Stomach (tissue), 19 donors: ENCODE data around the gene BOD1L1. TPM values are rescaled to one million over a fixed set of nuclear protein-coding genes. Genes with fewer than 3 reads are reported as not detected.

ENCODE experiments used
- DNase-seq, 2 donors: peaks; one replicate each; pipeline versions ENCODE4 v3.0.0 to v3.0.0-alpha.2; 2013 to 2019
- H3K27ac ChIP-seq, 5 donors: fragments of 200-600 bp in 4 of 5; sonication (generic) in 4 of 5; one replicate each; pipeline ENCODE4 v1.5.1; 2013 to 2019; ENCODE audit warnings: mild to moderate bottlenecking in 1 of 5, moderate library complexity in 1 of 5
- H3K27me3 ChIP-seq, 3 donors: fragments of 200-600 bp; sonication (generic); one replicate each; pipeline ENCODE4 v1.5.1; 2017 to 2019; ENCODE audit warnings: mixed run types in 1 of 3
- H3K36me3 ChIP-seq, 4 donors: fragments of 200-600 bp; sonication (generic); 1 replicate in 3 of 4; 2 replicates in 1 of 4; pipeline ENCODE4 v1.5.1; 2016 to 2019
- H3K4me1 ChIP-seq, 4 donors: fragments of 200-600 bp; sonication (generic); one replicate each; pipeline ENCODE4 v1.5.1; 2016 to 2019
- H3K4me3 ChIP-seq, 4 donors: fragments of 200-600 bp; sonication (generic) in 3 of 4; one replicate each; pipeline ENCODE4 v1.5.1; 2016 to 2019; ENCODE audit warnings: mild to moderate bottlenecking in 1 of 4
- H3K9me3 ChIP-seq, 4 donors: fragments of 200-600 bp; sonication (generic); one replicate each; pipeline ENCODE4 v1.5.1; 2016 to 2019
- EP300 ChIP-seq: sonication (generic); formaldehyde crosslinking; IDR thresholded peaks from one replicate; pipeline ENCODE4 v1.6.1; 2017; ENCODE audit warnings: antibody characterized with exemption
- POLR2A ChIP-seq, 4 donors: fragments of 450-650 bp; IDR thresholded peaks; one replicate each; pipeline ENCODE4 v1.6.1; 2016; ENCODE audit warnings: antibody characterized with exemption in 4 of 4, control low read depth in 2 of 4, mild to moderate bottlenecking in 1 of 4, moderate library complexity in 1 of 4
- POLR2AphosphoS5 ChIP-seq, 3 donors: sonication (generic); formaldehyde crosslinking; IDR thresholded peaks; one replicate each; pipeline ENCODE4 v1.6.1; 2016; ENCODE audit warnings: antibody characterized with exemption in 3 of 3
- WGBS, 5 donors: extraction: QIAGEN DNeasy Blood & Tissue Kit in 3 of 5; methylation state at CpG; one replicate each; pipeline versions ENCODE4 v1.1.5 to v1.1.7; 2013 to 2018; 5-methylcytosine and 5-hydroxymethylcytosine counted together
- intact Hi-C: fragments of 100-400 bp; cut with DNase I; formaldehyde crosslinking; loops from one replicate; pipeline ENCODE4 v1.15.1; 2023; ENCODE audit warnings: low total_unique reads
- long read RNA-seq, 10 donors: transcript quantifications; one replicate each; lab custom pipeline, GENCODE V29; 2026
- polyA plus RNA-seq, 3 donors: library from polyadenylated mRNA; stranded (reverse); fragments of 200-250 nt; gene quantifications; one replicate each; pipeline ENCODE4 v1.2.3, GENCODE V29; 2013
- total RNA-seq, 5 donors: library from RNA; depleted of rRNA; stranded (reverse); fragments of >200 nt; gene quantifications; one replicate each; pipeline versions ENCODE4 v1.1.0 to v1.2.3, GENCODE V29; 2014 to 2016
- TF ChIP-seq, protein P1 (sequence below), 7 experiments: fragments of 450-650 bp in 4 of 7; fragments of 200-600 bp in 3 of 7; sonication (generic) in 3 of 7; IDR thresholded peaks; one replicate each; pipeline ENCODE4 v1.5.1; 2016 to 2019; ENCODE audit warnings: antibody characterized with exemption in 7 of 7, control low read depth in 2 of 7, mild to moderate bottlenecking in 1 of 7
- donor health status: healthy with polysubstance abuse.
- donor health status: Bipolar disorder and iron deficiency.
- donor health status: healthy.

BOD1L1 gene
- total RNA-seq (10 to 100 TPM; 28.4 to 61.7 (median 46.9) TPM), polyA plus RNA-seq (10 to 100 TPM in 1 of 3 donors, 1 to 10 TPM in 2; 8.2 to 11.8 (median 8.4) TPM)
- long read RNA-seq, donor 1 = 0 reads
- long read RNA-seq, donor 2 = 0 reads
- long read RNA-seq, donor 3 = 0 reads
- long read RNA-seq, donor 4 = 0 reads
- long read RNA-seq, donor 5 = 0 reads
- long read RNA-seq, donor 6 = 0 reads
- long read RNA-seq, donor 7, partial matches to known transcripts = 7 of 7 reads
- long read RNA-seq, donor 7, other reads (novel, unspliced or antisense) = 0 of 7 reads
- long read RNA-seq, donor 8 = 0 reads
- long read RNA-seq, donor 9 = 0 reads
- long read RNA-seq, donor 10 = 0 reads

DNA sequence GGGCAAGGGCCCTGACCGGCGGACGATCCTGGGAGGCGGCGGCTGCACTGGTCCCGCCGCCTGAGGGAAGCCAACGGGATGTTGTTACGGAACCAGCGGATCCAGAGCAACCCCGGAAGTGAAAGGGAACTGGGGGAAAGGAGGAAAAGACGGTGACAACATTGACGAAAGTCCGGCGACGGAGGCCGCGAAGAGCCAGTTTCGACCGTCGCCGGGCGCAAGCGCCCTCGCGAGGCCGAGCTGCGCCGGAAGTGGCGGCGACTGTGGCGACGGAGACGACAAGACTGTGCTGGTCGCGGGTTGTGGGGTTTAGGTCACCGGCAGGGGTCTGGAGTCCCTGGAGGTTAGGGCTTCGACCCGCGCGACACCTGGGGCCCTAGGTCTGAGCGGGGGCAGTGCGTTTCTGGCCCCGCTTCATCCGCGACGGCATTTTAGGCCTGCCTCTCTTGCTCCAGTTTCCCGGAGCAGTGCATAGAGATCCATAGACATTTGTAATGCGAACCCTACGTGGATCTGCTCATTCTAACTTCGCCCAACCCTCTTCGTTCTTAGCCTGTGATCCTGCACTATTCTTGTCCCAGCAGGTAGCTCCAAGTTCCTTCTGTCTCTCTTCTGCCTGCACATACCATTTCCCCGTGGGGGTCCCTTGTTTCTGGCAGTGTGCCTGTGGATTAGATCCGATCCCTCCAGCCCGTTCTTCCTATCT is at the start of gene BOD1L1:
Gene BOD1L1, minus strand, starts transcription at position 120 of the 706 bp plus-strand sequence. CDS start 138 bp downstream, outside the sequence.
- no peak for TF ChIP-seq EP300
- peak; percentile 95 to 98 (median 96) for TF ChIP-seq POLR2AphosphoS5 (IDR thresholded peaks at IDR 0.05)
- TF ChIP-seq, protein P1, sequence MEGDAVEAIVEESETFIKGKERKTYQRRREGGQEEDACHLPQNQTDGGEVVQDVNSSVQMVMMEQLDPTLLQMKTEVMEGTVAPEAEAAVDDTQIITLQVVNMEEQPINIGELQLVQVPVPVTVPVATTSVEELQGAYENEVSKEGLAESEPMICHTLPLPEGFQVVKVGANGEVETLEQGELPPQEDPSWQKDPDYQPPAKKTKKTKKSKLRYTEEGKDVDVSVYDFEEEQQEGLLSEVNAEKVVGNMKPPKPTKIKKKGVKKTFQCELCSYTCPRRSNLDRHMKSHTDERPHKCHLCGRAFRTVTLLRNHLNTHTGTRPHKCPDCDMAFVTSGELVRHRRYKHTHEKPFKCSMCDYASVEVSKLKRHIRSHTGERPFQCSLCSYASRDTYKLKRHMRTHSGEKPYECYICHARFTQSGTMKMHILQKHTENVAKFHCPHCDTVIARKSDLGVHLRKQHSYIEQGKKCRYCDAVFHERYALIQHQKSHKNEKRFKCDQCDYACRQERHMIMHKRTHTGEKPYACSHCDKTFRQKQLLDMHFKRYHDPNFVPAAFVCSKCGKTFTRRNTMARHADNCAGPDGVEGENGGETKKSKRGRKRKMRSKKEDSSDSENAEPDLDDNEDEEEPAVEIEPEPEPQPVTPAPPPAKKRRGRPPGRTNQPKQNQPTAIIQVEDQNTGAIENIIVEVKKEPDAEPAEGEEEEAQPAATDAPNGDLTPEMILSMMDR (IDR thresholded peaks at IDR 0.05) = peak in 3 of 7 experiments; percentile 28 to 46 (median 33)
- TF ChIP-seq POLR2A (IDR thresholded peaks at IDR 0.05) = peak in 2 of 4 donors; percentile 10 to 62
- 0% methylated on average over 26 to 55 of the region's 55 CpGs for WGBS, 5 donors
- Histone ChIP-seq H3K27me3 (no peaks in the 10 kb centered on the region), H3K36me3 (peaks cover 0 to 5% (median 0%) of the 10 kb centered on the region in 4 donors), H3K9me3 (no peaks in the 10 kb centered on the region), H3K27ac (peak within 1 kb of the TSS; percentile 87 to 97 (median 96)), H3K4me1 (peaks cover 13 to 43% (median 33%) of the 10 kb centered on the region in 4 donors), H3K4me3 (peak within 1 kb of the TSS; percentile 64 to 97 (median 86))
- intact Hi-C loops = no loop called here
- peak; percentile 91 to 97 for DNase-seq

DNA sequence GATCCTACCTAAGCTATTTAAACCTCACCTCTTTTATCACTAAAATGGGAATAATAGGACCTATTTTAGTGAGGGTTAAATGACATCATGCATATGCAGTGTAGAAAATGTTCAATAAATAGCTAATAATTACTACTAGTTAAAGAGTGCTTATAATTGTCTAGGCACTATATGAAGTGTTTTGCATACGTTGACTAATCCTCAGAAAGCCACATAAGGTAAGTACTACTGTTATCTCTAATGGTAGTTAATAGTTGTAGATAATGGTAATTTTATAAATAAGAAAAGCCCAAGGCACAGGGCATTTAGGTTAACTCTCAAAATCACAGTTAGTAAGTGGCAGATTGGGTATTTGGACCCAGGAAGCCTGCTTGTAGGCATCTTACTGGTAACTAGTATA is 47.4 kb upstream of the BOD1L1 start:
- no peak for TF ChIP-seq POLR2A (IDR thresholded peaks at IDR 0.05)
- TF ChIP-seq, protein P1 (IDR thresholded peaks at IDR 0.05) = no peak
- no peak for TF ChIP-seq EP300
- TF ChIP-seq POLR2AphosphoS5 (IDR thresholded peaks at IDR 0.05) = no peak
- no peak overlapping the region for H3K4me3 ChIP-seq
- peaks cover 4 to 14% (median 13%) of the 10 kb centered on the region in 4 donors for H3K9me3 ChIP-seq
- H3K27ac ChIP-seq = no peak overlapping the region
- WGBS, 5 donors = 60 to 80% (median 61%) methylated on average over 1 of the region's 1 CpG
- no peaks in the 10 kb centered on the region for H3K27me3 ChIP-seq
- no peaks in the 10 kb centered on the region for H3K36me3 ChIP-seq
- H3K4me1 ChIP-seq = no peaks in the 10 kb centered on the region
- no peak for DNase-seq
- intact Hi-C loops = no loop called here

DNA sequence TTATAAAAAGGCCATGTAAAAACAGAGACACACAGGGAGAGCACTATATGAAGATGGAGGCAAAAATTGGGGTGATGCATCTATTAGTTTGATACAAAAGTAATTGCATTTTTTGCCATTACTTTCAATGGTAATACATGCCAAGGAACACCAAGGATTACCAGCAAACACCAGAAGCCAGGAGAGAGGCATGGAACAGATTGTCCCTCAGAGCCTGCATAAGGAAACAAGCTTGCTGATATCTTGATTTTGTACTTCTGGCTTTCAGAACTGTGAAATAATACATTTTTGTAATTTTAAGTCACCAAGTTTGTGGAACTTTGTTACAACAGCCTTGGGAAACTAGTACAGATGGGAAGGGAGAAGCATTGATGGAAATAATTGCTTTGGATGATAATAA is 45.6 kb upstream of the BOD1L1 start:
- Histone ChIP-seq H3K27ac (no peak overlapping the region), H3K4me1 (no peaks in the 10 kb centered on the region), H3K4me3 (no peak overlapping the region), H3K36me3 (no peaks in the 10 kb centered on the region), H3K9me3 (peaks cover 4 to 13% (median 9%) of the 10 kb centered on the region in 4 donors), H3K27me3 (no peaks in the 10 kb centered on the region)
- TF ChIP-seq POLR2A (IDR thresholded peaks at IDR 0.05) (no peak), EP300 (no peak), POLR2AphosphoS5 (IDR thresholded peaks at IDR 0.05) (no peak)
- TF ChIP-seq, protein P1 (IDR thresholded peaks at IDR 0.05) = no peak
- intact Hi-C loops = no loop called here
- no peak for DNase-seq

DNA sequence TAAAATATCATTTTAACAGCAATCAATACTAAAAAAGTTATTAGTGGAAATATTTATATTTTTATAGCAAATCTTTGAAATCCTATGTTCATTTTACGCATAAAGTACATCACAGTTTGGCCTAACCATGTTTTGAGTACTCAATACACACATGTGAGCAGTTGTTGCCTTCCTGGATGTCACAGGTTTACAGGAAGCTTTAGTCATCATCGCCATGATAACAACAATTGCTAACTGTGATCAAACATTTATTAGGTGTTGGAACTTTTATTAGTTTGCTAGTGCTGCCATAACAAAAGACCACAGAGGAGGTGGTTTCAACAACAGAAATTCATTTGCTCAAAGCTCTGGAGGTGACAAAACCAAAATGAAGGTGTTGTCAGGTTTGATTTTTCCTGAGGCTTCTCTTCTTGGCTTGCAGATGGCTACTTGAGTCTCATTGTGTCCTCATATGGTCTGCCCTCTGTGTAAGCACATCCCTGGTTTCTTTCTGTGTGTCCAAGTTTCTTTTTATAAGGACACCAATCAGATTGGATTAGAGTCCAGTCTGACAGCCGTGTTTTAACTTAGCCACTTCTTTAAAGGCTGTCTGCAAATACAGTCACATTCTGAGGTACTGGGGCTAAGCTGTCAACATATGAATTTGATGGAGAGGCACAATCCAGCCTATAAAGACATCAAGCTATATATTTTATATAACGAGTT is 43.1 kb upstream of the BOD1L1 start:
- WGBS, 5 donors = 76 to 87% (median 84%) methylated on average over 4 of the region's 4 CpGs
- intact Hi-C loops = no loop called here
- H3K9me3 ChIP-seq = peaks cover 0 to 13% (median 8%) of the 10 kb centered on the region in 4 donors
- DNase-seq = no peak
- no peaks in the 10 kb centered on the region for H3K4me1 ChIP-seq
- TF ChIP-seq, protein P1 (IDR thresholded peaks at IDR 0.05) = no peak
- no peak for TF ChIP-seq POLR2AphosphoS5 (IDR thresholded peaks at IDR 0.05)
- TF ChIP-seq EP300 = no peak
- no peak for TF ChIP-seq POLR2A (IDR thresholded peaks at IDR 0.05)
- no peak overlapping the region for H3K4me3 ChIP-seq
- H3K27ac ChIP-seq = no peak overlapping the region
- H3K36me3 ChIP-seq = no peaks in the 10 kb centered on the region
- H3K27me3 ChIP-seq = no peaks in the 10 kb centered on the region
